Measurements from ENCODE around the gene PALLD.
"Not testable (repeated sequence)": the region's sequence is repeated elsewhere in the genome, so short reads cannot be mapped to it uniquely, and the experiment has no call there.

Gene PALLD

DNA sequence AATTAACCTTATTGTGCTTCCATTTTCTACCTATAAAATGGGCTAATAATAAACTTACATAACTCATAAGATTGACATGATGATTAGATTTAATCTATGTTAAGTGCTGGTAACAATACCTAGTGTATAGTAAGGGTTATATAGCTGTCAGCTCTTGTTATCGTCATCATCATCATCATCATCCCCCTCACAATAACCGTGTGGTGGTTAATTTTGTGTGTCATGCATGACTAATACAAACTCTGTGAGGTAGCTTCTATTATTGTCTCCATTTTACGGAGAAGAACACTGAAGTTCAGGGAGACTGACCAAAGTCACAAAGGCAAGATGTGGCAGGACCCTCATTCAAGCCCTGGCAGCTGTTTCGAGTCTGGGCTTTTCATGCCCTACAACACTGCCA lies 211.3 kb downstream of the PALLD start:
- no peak for DNase-seq (ENCODE audit: low read depth)

DNA sequence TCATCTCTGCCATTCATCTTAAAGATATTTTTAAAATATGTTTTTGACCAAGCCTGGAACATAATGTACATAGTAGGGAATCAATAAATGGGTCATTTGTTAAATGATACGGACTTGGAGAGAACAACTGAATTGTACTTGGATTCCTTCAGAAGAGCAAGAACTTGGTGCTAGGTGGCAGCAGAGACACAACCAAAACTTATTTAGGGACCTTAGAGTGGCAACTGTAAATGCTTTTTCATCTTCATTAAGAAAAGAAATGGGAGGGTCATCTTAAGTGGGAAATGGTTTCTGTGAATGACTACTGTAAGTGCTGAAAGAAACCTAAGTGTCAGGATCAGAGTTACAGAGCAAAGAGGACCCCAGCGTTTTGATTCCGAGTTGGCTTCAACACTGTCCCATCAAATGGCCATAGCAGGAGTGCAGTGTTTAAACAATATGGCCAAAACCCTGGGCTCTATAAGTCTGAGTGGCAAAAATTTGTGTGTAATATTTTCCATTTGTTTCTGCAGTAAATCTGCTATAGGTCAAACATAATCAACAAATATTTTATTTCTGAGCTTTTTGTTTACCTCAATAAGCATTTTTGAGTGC lies 213.6 kb downstream of the PALLD start:
- DNase-seq (ENCODE audit: low read depth) = peak; percentile 66

DNA sequence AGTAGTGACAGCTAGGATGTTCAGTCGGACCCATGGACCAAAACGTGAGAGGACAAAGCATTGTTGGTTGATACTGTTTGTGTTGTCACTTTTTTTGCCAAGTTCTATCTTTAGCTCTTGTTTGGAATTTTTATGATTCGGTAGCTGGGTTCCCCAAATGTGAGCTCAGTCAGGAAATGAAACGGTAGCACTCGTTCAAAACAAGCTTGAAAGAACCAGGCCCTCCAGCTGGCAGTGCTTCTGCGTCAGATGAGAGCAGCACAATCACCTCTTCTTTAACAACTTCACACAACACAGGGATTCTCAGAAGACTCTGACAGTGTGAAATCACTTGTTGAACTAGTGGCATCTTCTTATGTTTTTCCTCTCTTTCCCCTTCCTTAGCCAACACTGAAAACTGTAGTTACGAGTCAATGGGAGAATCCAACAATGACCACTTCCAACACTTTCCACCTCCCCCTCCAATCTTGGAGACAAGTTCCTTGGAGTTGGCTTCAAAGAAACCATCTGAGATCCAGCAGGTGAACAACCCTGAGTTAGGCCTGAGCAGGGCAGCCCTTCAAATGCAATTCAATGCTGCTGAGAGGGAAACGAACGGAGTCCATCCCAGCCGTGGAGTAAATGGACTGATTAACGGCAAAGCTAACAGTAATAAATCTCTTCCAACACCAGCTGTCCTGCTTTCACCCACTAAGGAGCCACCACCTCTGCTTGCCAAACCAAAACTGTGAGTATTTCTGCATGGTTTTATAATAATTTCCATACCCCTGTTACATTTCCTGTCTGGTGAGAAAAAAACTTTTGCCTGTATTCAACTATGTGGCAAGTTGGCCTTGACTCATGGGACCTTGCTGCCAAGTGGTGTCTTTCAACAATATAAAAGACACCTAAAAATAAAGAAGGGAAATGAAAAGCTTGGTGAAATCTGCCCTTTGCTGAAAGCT lies 214.6 kb downstream of the PALLD start:
- peak; percentile 86 for DNase-seq (ENCODE audit: low read depth)

DNA sequence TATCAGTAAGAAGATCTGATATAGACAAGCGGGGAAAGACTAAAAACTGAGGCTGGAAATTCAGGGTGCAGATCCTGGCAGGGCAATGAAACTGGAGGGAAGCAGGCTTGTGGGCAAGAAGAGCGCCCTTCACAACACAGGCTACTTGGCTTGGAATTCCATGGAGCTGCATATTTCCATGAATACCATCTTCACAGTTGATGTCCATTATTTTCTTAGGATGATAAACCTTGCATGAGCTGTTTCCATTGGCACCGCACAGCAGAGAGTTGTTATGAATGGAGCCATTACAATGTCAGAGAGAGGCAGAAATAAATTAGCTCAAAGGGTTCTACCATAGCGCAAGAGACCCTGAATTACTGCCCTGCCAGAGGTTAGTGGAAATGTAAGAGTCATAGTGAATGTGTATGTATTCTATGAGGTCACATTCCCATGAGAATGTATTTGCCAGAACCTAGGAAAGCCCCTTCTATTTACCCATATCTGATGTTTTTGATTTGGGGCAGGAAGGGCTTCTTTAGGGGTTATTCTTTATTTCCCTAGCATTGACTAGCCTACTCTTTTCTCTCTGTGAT lies 215.6 kb downstream of the PALLD start:
- DNase-seq (ENCODE audit: low read depth) = no peak

DNA sequence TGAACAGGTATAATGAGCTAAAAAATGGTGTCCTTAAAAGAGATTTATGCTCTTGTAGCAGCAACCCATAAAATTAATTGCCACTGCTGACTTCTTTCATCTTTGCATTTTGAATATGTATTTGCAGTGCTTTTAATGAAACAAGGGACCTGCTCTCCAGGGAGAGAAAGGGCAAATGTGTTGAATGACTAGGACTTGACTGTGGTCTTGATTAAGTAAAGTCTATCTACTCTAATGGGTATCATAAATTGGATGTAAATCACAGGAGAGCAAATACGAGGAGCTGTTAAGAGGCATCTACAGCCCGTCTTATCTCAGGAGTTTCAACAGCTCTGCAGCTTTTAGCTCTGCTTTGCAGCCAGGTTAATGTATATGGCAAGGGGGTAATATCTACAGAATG lies 216.4 kb downstream of the PALLD start:
- no peak for DNase-seq (ENCODE audit: low read depth)

DNA sequence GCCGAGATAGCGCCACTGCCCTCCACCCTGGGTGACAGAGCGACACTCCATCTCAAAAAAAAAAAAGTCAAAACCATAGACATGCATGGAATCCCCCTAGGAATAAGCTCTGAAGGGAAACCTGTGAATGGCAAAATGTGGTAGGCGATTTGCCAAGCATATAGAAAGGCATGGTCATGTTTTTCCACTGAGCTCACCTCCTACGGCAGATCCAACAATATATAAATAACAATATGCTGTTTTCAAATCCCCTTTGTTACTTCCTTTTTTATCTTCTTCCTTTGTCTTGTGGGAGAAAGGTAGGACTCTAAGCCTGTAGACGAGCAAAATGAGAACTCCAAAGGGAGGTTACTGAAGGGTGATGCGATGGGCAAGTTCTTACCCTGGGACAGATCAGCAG lies 219.0 kb downstream of the PALLD start:
- no peak for DNase-seq (ENCODE audit: low read depth)

DNA sequence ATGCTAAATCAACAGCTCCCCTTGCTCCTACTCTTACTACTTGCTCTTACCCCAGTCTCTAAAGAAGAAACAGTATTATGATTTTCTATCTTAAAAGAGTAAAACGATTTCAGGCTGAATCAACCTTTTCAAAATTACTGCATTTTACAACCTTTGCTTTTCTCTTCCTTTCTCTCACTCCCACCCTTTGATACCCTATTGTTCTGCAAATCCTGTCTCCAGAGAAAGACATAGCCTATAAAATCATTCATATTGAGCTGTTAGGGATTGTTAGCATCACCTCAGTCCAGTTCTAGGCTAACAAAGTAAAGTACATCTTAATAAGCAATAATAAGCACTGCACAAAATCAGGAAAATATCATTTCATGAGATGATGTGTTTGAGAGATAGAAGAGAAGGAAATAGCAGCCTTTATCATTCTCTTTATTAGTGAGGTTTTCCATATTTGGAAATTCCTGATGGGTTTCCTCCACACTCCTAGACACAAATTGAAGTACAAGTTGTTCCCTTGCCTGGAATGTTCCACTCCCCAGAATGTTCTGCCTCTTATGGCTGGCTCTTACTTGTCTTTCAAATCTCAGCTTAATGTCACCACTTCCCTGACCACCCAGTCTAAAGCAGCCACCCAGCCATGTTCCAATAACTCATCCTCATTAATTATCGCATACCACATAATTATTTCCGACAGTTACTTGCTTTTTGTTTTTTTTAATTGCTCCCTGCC lies 219.7 kb downstream of the PALLD start:
- DNase-seq (ENCODE audit: low read depth) = peak; percentile 24

DNA sequence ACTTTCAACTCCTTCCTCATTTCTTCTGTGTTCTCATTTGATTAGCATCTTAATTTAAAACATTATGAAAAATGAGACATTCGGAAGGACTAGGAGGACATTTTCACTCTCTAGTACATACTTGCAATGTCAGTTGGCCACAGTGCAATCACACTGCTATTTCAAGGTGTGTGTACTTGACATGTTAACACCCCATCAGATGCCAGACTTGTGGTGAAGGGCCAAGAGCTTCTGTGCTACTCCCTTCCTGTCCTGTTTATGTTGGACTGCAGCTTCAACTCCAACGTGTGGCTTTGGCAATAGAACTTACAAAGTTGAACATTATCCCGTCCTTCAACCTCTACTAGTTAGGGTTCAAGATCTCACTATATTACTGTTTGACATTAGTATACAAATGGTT lies 221.0 kb downstream of the PALLD start:
- DNase-seq (ENCODE audit: low read depth) = peak; percentile 41

DNA sequence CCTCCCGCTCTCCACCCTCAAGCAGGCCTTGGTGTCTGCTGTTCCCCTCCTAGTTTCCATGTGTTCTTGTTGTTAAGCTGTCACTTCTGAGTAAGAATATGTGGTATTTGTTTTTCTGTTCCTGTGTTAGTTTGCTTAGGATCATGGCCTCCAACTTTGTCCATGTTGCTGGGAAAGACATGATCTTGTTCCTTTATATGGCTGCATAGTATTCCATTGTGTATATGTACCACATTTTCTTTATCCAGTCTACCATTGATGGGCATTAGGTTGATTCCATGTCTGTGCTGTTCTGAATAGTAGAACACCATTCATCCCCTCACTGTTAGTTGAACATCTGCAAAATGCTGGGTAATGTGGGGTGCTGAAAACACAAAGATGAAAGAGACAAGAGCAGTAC lies 222.9 kb downstream of the PALLD start:
- no peak for DNase-seq (ENCODE audit: low read depth)

DNA sequence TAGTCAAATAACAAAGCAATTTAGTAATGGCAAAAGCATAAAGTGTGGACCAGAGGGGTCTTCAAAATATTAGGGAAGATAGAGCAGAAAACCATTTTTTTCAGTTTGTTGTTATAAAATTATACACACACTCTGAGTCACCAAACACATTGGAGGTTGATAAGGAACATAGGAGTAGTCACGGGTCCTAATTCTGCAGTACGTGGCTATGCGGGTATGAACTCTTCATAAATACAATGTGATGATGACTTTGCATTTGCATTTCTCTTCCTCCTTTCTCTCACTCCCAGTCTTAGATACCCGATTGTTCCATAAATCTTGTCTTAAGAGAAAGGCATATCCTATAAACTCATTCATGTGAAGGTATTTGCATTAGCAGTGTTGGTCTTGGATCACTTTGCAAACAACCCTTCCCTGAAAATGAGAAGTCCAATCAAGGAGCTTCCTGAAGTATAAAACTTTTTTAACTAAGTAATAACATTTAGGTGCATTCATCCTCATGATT lies 223.6 kb downstream of the PALLD start:
- no peak for DNase-seq (ENCODE audit: low read depth)

DNA sequence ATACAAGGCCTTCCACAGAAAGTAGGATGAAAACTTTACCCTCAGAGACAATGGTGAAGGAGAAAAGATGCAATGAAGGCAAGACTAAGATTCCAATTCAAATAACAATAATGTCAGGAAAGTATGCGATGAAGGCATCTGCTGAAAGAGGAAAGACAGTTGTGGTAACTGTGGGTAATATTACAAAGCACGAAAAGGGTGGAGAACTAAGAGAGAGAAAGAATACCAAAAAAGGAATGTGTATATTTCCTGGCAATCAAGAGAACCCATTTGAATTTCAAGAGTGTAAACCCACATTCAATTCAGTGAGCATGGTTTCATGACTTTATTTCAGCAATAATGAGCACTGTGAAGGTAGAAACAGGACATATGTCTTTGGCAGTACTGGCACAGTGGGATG lies 225.5 kb downstream of the PALLD start:
- no peak for DNase-seq (ENCODE audit: low read depth)

DNA sequence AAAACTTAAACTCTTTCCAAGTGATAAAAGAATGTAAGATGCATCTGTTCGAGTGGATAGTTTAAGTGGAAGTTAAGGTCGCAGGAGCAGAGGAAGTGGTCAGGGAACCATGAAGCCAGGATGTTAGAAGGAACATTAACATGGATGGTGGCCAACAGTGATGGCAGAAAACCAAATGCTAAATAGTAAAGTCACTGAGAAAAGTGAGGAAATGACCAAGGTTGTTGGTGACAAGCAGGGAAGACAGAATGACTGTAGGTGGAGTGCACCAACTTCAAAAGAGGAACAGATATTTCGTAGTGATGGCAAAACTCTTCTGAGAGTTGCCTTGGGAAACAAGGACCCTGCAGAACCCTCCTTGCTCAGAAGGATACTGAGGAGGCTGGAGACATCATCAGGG lies 226.2 kb downstream of the PALLD start:
- DNase-seq (ENCODE audit: low read depth) = peak; percentile 36

DNA sequence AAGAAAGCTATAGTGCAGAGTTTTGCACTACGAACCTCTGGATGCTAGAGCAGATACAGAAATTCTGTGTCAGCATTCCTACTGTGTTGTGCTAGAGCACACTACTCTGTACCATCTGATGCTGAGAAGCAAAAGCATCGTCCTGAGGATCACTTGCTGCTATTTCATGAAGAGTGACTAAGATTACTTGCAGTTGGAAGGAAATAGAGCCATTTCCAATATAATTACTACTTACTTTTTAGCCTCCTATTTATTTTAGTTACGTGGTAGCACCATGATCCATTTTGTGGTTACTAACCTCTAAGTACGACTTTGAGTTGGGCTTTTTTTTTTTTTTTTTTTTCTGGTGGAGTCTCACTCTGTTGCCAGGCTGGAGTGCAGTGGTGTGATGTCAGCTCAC lies 226.7 kb downstream of the PALLD start:
- DNase-seq (ENCODE audit: low read depth) = no peak

DNA sequence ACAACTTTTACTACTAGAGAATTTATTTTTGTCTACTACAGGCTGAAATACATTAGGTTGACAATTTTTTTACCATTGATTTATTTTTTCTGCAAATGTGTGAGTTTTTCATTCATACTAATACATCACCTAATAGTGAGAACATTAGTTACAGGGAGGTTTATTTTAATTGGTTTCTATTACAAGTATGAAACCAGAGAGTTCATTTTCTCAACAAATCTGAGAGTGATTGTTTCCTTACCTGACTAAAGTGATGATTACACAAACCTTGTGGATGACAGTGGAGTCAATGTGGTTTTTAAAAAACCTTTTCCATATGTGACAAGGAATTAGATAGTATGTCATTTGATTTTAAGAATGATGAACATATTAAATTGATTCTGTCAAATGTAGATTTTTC lies 227.4 kb downstream of the PALLD start:
- no peak for DNase-seq (ENCODE audit: low read depth)

DNA sequence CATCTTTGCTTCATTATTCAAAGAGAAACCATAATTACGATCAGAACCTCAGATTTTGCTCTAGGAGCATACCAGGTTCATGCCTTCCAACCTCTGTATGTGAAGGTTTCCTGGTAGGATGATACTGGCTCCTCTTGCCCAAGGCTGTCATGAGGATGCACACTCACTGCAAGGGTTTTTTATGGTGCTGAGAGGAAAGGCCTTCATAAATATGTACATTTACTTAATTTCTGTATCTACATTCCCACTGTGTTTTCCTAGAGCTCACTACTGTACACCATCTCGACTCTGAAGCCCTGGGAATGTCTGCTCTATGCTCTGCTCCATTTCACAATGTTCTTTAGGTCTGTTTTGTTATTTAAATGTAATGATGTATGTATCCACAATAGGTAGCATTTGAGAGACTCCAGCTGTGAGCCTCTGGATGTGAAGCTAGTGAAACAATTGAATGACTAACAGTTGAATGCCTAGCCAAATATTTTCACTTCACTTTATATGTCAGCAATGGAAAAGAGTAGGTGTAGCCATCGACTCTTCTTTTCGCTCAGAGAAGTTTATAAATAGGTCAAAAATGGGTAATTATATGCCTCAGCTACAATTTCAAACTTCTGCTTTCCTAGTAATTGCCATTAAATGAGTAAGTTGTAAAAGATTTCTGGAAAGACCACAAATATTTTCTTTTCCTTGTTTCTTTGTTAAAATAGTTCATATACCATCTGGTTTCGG lies 228.0 kb downstream of the PALLD start:
- peak; percentile 33 for DNase-seq (ENCODE audit: low read depth)

DNA sequence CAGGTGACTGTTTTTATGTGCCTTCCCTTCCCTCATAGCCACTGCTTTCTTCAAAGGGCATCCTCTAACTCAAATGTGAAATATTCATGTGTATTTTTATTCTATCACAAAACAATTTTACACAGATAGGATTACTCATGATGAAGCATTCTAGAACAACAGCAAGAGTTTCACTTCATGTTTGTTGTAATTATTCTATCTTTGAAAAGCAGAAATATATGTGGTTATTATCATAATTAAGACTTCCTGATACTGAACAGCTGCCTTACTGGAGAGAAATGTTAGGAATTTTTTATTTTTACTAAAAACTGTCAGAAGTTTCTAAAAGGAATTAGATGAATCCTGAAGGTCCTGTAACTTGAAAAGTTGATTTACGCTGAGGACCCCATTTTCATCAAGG lies 229.1 kb downstream of the PALLD start:
- DNase-seq (ENCODE audit: low read depth) = no peak

DNA sequence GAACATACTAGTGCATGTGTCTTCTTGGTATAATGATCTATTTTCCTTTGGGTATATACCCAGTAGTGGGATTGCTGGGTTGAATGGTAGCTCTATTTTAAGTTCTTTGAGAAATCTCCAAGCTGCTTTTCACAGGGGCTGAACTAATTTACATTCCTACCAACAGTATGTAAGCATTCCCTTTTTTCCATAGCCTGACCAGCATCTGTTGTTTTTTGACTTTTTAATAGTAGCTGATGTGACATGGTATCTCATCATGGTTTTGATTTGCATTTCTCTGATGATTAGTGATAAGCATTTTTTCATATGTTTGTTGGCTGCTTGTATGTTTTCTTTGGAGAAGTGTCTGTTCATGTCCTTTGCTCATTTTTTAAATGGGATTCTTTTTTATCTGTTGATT lies 230.3 kb downstream of the PALLD start:
- DNase-seq (ENCODE audit: low read depth) = not testable (repeated sequence)

DNA sequence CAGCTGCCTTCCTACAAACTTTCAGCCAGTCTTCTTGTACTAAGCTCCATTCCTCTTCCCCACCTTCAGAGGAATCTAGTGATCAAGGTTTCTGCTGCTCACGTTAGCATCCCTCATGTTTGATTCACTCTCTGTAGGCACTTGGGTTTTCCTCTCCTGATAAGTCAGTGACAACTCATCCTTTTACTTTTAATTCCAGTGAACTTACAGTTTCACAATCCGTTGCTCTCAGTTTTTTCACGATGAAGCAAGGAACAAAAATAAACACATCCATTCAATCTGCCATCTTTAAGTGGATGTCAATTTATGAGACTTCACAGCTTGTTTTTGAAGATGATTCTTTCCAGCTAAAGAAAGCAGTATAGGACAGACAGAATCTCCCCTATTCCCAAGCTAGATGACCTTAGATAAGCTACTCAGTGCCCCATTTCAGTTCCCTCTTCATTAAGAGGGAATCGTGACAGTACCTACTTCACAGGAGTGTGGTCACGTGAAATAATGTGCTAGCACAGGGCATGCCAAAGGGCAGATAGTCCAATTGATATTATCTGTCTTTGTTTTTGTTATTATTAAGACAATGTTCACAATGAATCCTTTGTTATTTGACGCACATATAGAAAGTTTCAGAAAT lies 234.3 kb downstream of the PALLD start:
- DNase-seq (ENCODE audit: low read depth) = peak; percentile 38

DNA sequence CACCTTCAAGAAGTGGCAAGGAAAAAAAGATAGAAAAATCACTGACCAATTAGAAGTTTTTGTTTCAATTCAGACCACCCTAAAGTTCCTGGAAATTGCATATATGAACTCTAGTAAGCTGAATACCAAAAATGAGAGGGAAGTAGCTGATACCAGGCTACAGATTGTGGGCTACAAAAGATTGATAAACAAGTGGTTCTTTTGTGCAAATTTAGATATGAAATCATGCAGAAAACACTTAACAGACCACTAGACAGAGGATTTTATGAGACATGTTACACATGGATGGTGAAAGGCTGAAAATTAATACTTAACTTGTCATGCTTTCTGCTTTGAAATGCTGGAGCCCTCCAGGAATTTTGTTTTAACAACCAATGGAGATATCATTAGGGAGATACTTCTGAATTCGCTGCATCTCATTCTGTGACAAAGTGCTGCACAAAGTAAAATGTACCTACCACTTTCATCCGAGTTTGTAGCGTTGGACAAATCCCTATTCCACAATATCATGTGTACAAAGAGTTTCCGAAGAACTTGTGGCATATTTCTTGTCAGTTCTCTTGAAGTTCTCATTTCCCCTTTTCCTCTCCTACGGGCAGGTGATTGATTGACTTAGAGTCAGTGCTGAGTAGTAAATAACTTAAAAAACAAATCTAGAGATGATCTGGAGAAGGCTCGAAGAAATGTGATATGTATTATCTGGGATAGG lies 235.0 kb downstream of the PALLD start:
- DNase-seq (ENCODE audit: low read depth) = no peak

DNA sequence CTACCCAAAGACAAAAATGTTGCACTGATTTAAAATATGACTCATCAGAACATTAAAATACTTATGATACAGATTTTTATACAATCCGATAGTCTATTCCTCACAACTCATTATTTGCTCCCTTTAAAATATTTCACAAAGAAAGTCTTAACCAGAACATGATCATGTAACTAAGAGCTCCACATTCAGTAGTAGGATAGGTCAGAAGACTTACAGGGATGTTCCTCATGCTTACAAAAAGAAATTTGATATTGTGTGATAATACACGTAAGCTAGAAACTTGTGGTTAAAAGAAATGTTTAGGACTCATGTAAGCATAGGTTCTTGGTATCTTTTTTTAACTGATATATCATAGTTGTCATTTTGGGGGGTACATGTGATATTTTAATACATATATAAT lies 235.9 kb downstream of the PALLD start:
- no peak for DNase-seq (ENCODE audit: low read depth)
